Measurements from ENCODE around the gene PGAM5.
"Not testable (repeated sequence)": the region's sequence is repeated elsewhere in the genome, so short reads cannot be mapped to it uniquely, and the experiment has no call there.

The PGAM5 gene

GRCh38 chr12:132758825-132759224, 48.2 kb downstream of the PGAM5 start:
- DNase-seq, result not testable (repeated sequence)

- DNase-seq, result no peak
Measured at GRCh38 chr12:132759359-132759758, 48.7 kb downstream of the PGAM5 start.

GRCh38 chr12:132761032-132761920, 50.6 kb downstream of the PGAM5 start, which contains the start of gene ANKLE2:
Gene ANKLE2, minus strand, starts transcription at chr12:132761832. Its CDS starts 34 bp downstream, at chr12:132761798.
- peak; percentile 60 for DNase-seq

- peak; percentile 91 for DNase-seq
Measured at GRCh38 chr12:132761921-132762583, 51.4 kb downstream of the PGAM5 start.

GRCh38 chr12:132764231-132764630, 53.6 kb downstream of the PGAM5 start:
- no peak for DNase-seq

GRCh38 chr12:132765361-132765760, 54.7 kb downstream of the PGAM5 start:
- DNase-seq, result no peak

GRCh38 chr12:132766380-132767085, 55.9 kb downstream of the PGAM5 start:
- DNase-seq, result no peak

- peak; percentile 76 for DNase-seq
Measured at GRCh38 chr12:132771126-132771838, 60.6 kb downstream of the PGAM5 start.

Measured in CD4-positive, alpha-beta T cell treated with Interleukin-6 for 4 hours (primary cell).